DND-41 (cell line): ENCODE measurements around the gene LCN15.

Source experiments
- ATAC-seq: fragments of 200-7000 bp; cut with Tn5 transposase; 3 replicates; pipeline ENCODE4 v1.9.1; 2021; ENCODE audit warnings: low read depth; ENCODE audit not compliant: insufficient read depth
- DNase-seq: peaks from one replicate; pipeline ENCODE4 v3.0.0-alpha.2; 2020
- H2AFZ ChIP-seq: 2 replicates; pipeline ENCODE4 v1.6.0; 2012; ENCODE audit warnings: low read depth, low read length
- H3K27ac ChIP-seq: 2 replicates; pipeline ENCODE4 v1.5.1; 2012; ENCODE audit warnings: low read length, inconsistent platforms
- H3K27me3 ChIP-seq: fragments of 200-600 bp; sonication (generic); 2 replicates; pipeline ENCODE4 v1.6.0; 2012; ENCODE audit warnings: low read length, mild to moderate bottlenecking, inconsistent platforms; ENCODE audit not compliant: insufficient read depth, poor library complexity
- H3K36me3 ChIP-seq: 2 replicates; pipeline ENCODE4 v1.5.1; 2012; ENCODE audit warnings: low read length, inconsistent platforms; ENCODE audit not compliant: insufficient read depth
- H3K4me1 ChIP-seq: 2 replicates; pipeline ENCODE4 v1.5.1; 2012; ENCODE audit warnings: mild to moderate bottlenecking, low read length; ENCODE audit not compliant: insufficient read depth
- H3K4me2 ChIP-seq: 2 replicates; pipeline ENCODE4 v1.6.0; 2012; ENCODE audit warnings: mild to moderate bottlenecking, moderate library complexity, low read length, inconsistent platforms; ENCODE audit not compliant: insufficient read depth
- H3K4me3 ChIP-seq, 2 experiments: fragments of 200-600 bp in 1 of 2; shearing (Covaris generic) in 1 of 2; 2 replicates each; pipeline ENCODE4 v1.5.1; 2012 to 2016; ENCODE audit warnings: inconsistent platforms in 2 of 2, low read length in 2 of 2, mild to moderate bottlenecking in 2 of 2, low read depth in 1 of 2, moderate library complexity in 1 of 2
- H3K79me2 ChIP-seq: 2 replicates; pipeline ENCODE4 v1.6.0; 2012; ENCODE audit warnings: low read length, inconsistent platforms; ENCODE audit not compliant: insufficient read depth
- H3K9ac ChIP-seq: 2 replicates; pipeline ENCODE4 v1.6.0; 2012; ENCODE audit warnings: low read depth, mild to moderate bottlenecking, inconsistent platforms, low read length, moderate library complexity
- H3K9me3 ChIP-seq: 2 replicates; pipeline ENCODE4 v1.5.1; 2012; ENCODE audit warnings: low read length, moderate library complexity, mild to moderate bottlenecking, inconsistent platforms; ENCODE audit not compliant: insufficient read depth, severe bottlenecking
- H4K20me1 ChIP-seq: 2 replicates; pipeline ENCODE4 v1.6.0; 2012; ENCODE audit warnings: low read length; ENCODE audit not compliant: insufficient read depth
- EZH2 ChIP-seq: IDR thresholded peaks from 3 replicates; pipeline ENCODE4 v1.6.1; 2012; ENCODE audit warnings: borderline replicate concordance, low read depth, mild to moderate bottlenecking, moderate library complexity, low read length, inconsistent platforms; ENCODE audit not compliant: severe bottlenecking
- TF ChIP-seq, protein P1 (sequence below): IDR thresholded peaks from 2 replicates; pipeline ENCODE4 v1.5.1; 2012; ENCODE audit warnings: borderline replicate concordance, low read length, moderate library complexity, mild to moderate bottlenecking; ENCODE audit not compliant: poor library complexity, severe bottlenecking; ENCODE audit errors: extremely low read depth

The LCN15 gene

DNA sequence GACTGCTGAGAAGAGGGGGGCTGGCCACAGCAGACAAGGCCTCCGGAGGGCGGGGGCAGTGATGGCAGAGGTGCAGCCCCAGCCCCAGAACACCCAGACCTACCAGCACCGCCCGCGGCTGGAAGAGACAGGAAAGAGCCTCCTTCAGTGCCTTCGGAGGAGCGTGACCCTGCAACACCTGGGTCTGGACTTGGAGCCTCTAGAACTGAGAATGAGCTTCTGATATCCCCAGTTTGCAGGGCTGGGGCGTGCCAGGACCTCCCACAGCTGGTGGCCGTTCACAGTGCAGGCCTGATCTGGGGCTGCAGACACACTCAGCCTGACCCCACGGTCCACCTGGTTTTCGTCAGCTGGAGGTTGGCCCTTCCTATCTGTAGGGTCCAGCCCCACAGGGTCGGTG, 30.7 kb downstream of the LCN15 start:
- Histone ChIP-seq H3K4me2 (no peak overlapping the region), H3K27me3 (no peaks in the 10 kb centered on the region), H3K4me3 (no peak overlapping the region), H3K36me3 (no peaks in the 10 kb centered on the region), H4K20me1 (no peaks in the 10 kb centered on the region), H2AFZ (no peak overlapping the region), H3K4me1 (peaks cover 8% of the 10 kb centered on the region), H3K9ac (no peak overlapping the region), H3K9me3 (no peaks in the 10 kb centered on the region), H3K79me2 (no peaks in the 10 kb centered on the region), H3K27ac (no peak overlapping the region)
- DNase-seq (no peak), ATAC-seq (no peak)
- TF ChIP-seq, protein P1, sequence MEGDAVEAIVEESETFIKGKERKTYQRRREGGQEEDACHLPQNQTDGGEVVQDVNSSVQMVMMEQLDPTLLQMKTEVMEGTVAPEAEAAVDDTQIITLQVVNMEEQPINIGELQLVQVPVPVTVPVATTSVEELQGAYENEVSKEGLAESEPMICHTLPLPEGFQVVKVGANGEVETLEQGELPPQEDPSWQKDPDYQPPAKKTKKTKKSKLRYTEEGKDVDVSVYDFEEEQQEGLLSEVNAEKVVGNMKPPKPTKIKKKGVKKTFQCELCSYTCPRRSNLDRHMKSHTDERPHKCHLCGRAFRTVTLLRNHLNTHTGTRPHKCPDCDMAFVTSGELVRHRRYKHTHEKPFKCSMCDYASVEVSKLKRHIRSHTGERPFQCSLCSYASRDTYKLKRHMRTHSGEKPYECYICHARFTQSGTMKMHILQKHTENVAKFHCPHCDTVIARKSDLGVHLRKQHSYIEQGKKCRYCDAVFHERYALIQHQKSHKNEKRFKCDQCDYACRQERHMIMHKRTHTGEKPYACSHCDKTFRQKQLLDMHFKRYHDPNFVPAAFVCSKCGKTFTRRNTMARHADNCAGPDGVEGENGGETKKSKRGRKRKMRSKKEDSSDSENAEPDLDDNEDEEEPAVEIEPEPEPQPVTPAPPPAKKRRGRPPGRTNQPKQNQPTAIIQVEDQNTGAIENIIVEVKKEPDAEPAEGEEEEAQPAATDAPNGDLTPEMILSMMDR: no peak
- TF ChIP-seq EZH2: no peak

DNA sequence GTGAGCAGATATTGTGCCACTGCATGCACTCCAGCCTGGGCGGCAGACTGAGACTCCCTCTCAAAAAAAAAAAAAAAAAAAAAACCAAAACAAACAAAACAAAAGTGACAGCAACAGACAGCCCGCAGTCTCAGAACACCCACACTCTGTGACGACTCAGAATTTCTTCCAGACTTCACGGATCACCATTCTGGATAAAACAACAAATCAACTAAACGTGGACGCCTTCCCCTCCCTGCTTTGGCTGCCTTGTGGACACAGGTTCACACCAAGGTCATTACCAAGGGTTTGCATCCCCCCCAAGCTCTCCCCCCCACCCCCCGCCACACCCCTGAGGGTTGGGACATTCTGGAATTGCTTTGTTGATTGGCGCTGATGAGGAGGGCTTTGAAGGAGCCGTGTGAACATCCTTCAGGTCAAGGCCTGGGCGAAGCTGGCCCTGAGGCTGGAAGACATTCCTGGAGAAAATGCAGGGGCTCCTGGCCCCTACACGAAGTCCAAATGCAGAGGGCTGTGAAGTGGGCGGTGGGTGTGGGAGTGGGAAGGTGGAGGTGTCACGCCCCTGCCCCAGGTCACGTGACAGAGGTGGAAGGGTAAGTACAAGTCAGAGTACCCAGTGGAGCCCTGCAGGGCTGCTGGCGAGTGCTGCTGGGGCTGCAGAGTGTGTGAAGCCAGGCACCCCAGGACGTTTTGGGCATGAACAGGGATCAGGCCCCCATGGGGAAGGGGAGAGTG, 31.7 kb downstream of the LCN15 start:
- Histone ChIP-seq H4K20me1 (no peaks in the 10 kb centered on the region), H3K27me3 (no peaks in the 10 kb centered on the region), H3K4me2 (no peak overlapping the region), H3K9ac (no peak overlapping the region), H3K4me3 (no peak overlapping the region), H3K27ac (no peak overlapping the region), H3K79me2 (peaks cover 2% of the 10 kb centered on the region; the same call in 1 of the 2 replicates), H3K9me3 (no peaks in the 10 kb centered on the region), H3K4me1 (peaks cover 13% of the 10 kb centered on the region), H3K36me3 (no peaks in the 10 kb centered on the region), H2AFZ (no peak overlapping the region)
- DNase-seq (no peak), ATAC-seq (no peak)
- TF ChIP-seq EZH2: no peak
- TF ChIP-seq, protein P1: no peak

DNA sequence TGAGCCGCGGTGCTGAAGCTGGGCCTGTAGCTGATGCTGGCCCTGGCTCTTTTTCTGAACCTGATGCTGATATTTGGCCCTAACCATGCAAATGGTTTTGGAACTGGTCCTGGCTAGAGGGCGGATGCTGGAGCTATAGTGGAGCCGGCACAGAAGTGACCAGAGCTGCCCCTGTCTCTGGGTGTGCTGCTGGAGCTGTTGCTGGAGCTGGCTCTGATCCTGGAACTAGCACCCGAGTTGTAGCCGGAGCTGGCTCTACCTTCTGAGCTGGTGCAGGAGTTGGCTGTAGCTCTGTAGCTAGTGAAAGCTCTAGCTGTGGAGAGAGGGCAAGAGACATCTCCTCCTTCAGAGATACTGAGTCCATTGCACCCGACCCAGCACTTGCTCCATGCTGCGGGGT, 34.4 kb downstream of the LCN15 start:
- H3K9ac ChIP-seq: no peak overlapping the region
- H3K4me1 ChIP-seq: peaks cover 33% of the 10 kb centered on the region
- no peaks in the 10 kb centered on the region for H3K9me3 ChIP-seq
- peaks cover 19% of the 10 kb centered on the region for H3K36me3 ChIP-seq
- ATAC-seq (no peak), DNase-seq (no peak)
- peaks cover 25% of the 10 kb centered on the region for H4K20me1 ChIP-seq
- H3K4me2 ChIP-seq: no peak overlapping the region; the same call in 1 of the 2 replicates
- peaks cover 25% of the 10 kb centered on the region for H3K79me2 ChIP-seq
- H3K27ac ChIP-seq: no peak overlapping the region
- no peak overlapping the region for H3K4me3 ChIP-seq
- TF ChIP-seq EZH2: no peak
- TF ChIP-seq, protein P1: no peak
- H2AFZ ChIP-seq: no peak overlapping the region
- H3K27me3 ChIP-seq: no peaks in the 10 kb centered on the region
